Measurements from ENCODE around the gene ERG. TPM values are rescaled to one million over a fixed set of nuclear protein-coding genes. Genes with fewer than 3 reads are reported as not detected.

The ERG gene
- polyA plus RNA-seq, 1 donor from 2014 or later: not detected

GRCh38 chr21:38399103-38399502 lies 99.2 kb downstream of the ERG start:
- Histone ChIP-seq H3K9me3 (ENCODE audit: low read length) (no peaks in the 10 kb centered on the region), H3K9me2 (ENCODE audit: insufficient read depth, low read length) (no peaks in the 10 kb centered on the region), H3K36me3 (ENCODE audit: insufficient read depth, low read length) (no peaks in the 10 kb centered on the region), H2AFZ (ENCODE audit: low read depth, low read length) (no peak overlapping the region), H3K27me3 (ENCODE audit: insufficient read depth, low read depth, low read length) (no peaks in the 10 kb centered on the region), H3K79me2 (replicated peaks; ENCODE audit: insufficient read depth, low read length) (no peaks in the 10 kb centered on the region), H3K27ac (ENCODE audit: low read length) (no peak overlapping the region), H4K20me1 (ENCODE audit: insufficient read depth) (no peaks in the 10 kb centered on the region), H3K9ac (ENCODE audit: low read length) (no peak overlapping the region), H3K4me2 (ENCODE audit: low read length) (no peak overlapping the region), H3K4me3 (ENCODE audit: low read length) (no peak overlapping the region), H3F3A (ENCODE audit: insufficient read depth, low read length, poor library complexity, severe bottlenecking) (no peaks in the 10 kb centered on the region)
- no peak for TF ChIP-seq CTCF (IDR thresholded peaks at IDR 0.05; ENCODE audit: poor library complexity, severe bottlenecking)
- no peak for TF ChIP-seq RAD21 (conservative IDR thresholded peaks at IDR 0.05)
- no peak for TF ChIP-seq SMC3 (conservative IDR thresholded peaks at IDR 0.05; ENCODE audit: poor library complexity)
- no peak for TF ChIP-seq REST (IDR thresholded peaks at IDR 0.05; ENCODE audit: borderline replicate concordance)

GRCh38 chr21:38396325-38396724 lies 102.0 kb downstream of the ERG start:
- Histone ChIP-seq H3K4me3 (ENCODE audit: low read length) (no peak overlapping the region), H3K79me2 (replicated peaks; ENCODE audit: insufficient read depth, low read length) (no peaks in the 10 kb centered on the region), H3K27ac (ENCODE audit: low read length) (no peak overlapping the region), H3F3A (ENCODE audit: insufficient read depth, low read length, poor library complexity, severe bottlenecking) (no peaks in the 10 kb centered on the region), H3K9ac (ENCODE audit: low read length) (no peak overlapping the region), H4K20me1 (ENCODE audit: insufficient read depth) (no peaks in the 10 kb centered on the region), H3K9me2 (ENCODE audit: insufficient read depth, low read length) (no peaks in the 10 kb centered on the region), H3K36me3 (ENCODE audit: insufficient read depth, low read length) (no peaks in the 10 kb centered on the region), H2AFZ (ENCODE audit: low read depth, low read length) (no peak overlapping the region), H3K27me3 (ENCODE audit: insufficient read depth, low read depth, low read length) (no peaks in the 10 kb centered on the region), H3K4me2 (ENCODE audit: low read length) (no peak overlapping the region), H3K9me3 (ENCODE audit: low read length) (no peaks in the 10 kb centered on the region)
- TF ChIP-seq EZH2 (IDR thresholded peaks at IDR 0.05; ENCODE audit: borderline replicate concordance, insufficient read depth, low read length, poor library complexity, severe bottlenecking) (no peak), REST (IDR thresholded peaks at IDR 0.05; ENCODE audit: borderline replicate concordance) (no peak), RAD21 (conservative IDR thresholded peaks at IDR 0.05) (no peak), TAF1 (IDR thresholded peaks at IDR 0.05; ENCODE audit: low read depth) (no peak), CTCF (IDR thresholded peaks at IDR 0.05; ENCODE audit: poor library complexity, severe bottlenecking) (no peak), SMC3 (conservative IDR thresholded peaks at IDR 0.05; ENCODE audit: poor library complexity) (no peak), EP300 (conservative IDR thresholded peaks at IDR 0.05; ENCODE audit: poor library complexity, severe bottlenecking) (no peak), POLR2AphosphoS5 (IDR thresholded peaks at IDR 0.05) (no peak), MXI1 (conservative IDR thresholded peaks at IDR 0.05; ENCODE audit: poor library complexity, severe bottlenecking) (no peak)
